ENCODE measurements around the gene PRUNE2. TPM values are rescaled to one million over a fixed set of nuclear protein-coding genes. Genes with fewer than 3 reads are reported as not detected.

PRUNE2 gene
- total RNA-seq, 1 donor from 2014 or later = 63.8 TPM

DNA sequence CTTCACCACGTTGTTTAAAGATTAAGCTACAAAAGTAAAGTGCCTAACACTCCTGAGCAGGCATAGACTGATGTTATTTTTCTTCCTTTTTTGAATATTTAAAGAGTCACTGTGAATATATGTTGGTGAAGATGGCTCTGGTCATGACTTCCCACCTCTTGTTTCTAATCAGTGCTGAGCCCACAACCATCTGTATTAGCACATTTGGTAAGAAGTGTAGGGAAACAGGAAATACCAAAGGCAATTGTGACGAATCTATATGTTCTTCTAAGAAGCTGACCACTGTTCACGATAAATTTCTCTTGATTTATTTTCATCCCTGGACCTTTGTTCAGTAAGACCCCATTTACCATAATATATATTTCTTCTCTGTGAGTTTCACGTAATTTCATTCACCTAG is 249.9 kb downstream of the PRUNE2 start:
- H3K36me3 Mint-ChIP-seq (ENCODE audit: unreplicated experiment) = no peaks in the 10 kb centered on the region
- peaks cover 5% of the 10 kb centered on the region for H3K4me1 Mint-ChIP-seq (ENCODE audit: low read depth, unreplicated experiment)
- H3K27me3 Mint-ChIP-seq (ENCODE audit: unreplicated experiment) = no peaks in the 10 kb centered on the region
- no peaks in the 10 kb centered on the region for H3K9me3 Mint-ChIP-seq (ENCODE audit: unreplicated experiment)
- H3K27ac Mint-ChIP-seq (ENCODE audit: unreplicated experiment) = no peak overlapping the region
- no peak overlapping the region for H3K4me3 Mint-ChIP-seq (ENCODE audit: unreplicated experiment)
- TF ChIP-seq, protein P1, sequence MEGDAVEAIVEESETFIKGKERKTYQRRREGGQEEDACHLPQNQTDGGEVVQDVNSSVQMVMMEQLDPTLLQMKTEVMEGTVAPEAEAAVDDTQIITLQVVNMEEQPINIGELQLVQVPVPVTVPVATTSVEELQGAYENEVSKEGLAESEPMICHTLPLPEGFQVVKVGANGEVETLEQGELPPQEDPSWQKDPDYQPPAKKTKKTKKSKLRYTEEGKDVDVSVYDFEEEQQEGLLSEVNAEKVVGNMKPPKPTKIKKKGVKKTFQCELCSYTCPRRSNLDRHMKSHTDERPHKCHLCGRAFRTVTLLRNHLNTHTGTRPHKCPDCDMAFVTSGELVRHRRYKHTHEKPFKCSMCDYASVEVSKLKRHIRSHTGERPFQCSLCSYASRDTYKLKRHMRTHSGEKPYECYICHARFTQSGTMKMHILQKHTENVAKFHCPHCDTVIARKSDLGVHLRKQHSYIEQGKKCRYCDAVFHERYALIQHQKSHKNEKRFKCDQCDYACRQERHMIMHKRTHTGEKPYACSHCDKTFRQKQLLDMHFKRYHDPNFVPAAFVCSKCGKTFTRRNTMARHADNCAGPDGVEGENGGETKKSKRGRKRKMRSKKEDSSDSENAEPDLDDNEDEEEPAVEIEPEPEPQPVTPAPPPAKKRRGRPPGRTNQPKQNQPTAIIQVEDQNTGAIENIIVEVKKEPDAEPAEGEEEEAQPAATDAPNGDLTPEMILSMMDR (IDR thresholded peaks at IDR 0.05; ENCODE audit: partially characterized antibody, unreplicated experiment) = no peak
- no peak for DNase-seq

DNA sequence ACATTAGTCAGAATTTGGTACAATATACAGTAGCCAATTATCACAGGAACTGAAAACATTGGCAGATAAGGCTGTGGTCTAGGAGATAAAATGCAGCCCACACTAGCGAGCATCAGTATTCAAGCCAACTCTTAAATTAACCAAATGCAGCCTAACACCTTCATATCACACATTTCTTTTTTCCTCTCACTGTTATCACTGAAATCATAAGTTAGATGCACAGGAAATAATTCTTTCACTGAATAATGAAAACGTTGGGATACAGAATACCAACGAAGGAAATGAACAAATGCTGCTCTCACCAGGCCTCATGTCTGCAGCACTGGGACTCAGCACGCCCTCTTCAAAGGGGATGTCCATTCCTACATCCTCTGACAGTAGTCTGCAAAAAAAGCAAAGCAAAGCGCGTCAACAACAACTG is 250.8 kb downstream of the PRUNE2 start:
- Mint-ChIP-seq H3K36me3 (ENCODE audit: unreplicated experiment) (no peaks in the 10 kb centered on the region), H3K4me1 (ENCODE audit: low read depth, unreplicated experiment) (peaks cover 5% of the 10 kb centered on the region), H3K27ac (ENCODE audit: unreplicated experiment) (no peak overlapping the region), H3K27me3 (ENCODE audit: unreplicated experiment) (no peaks in the 10 kb centered on the region), H3K4me3 (ENCODE audit: unreplicated experiment) (no peak overlapping the region), H3K9me3 (ENCODE audit: unreplicated experiment) (no peaks in the 10 kb centered on the region)
- no peak for DNase-seq
- TF ChIP-seq, protein P1 (IDR thresholded peaks at IDR 0.05; ENCODE audit: partially characterized antibody, unreplicated experiment) = no peak

DNA sequence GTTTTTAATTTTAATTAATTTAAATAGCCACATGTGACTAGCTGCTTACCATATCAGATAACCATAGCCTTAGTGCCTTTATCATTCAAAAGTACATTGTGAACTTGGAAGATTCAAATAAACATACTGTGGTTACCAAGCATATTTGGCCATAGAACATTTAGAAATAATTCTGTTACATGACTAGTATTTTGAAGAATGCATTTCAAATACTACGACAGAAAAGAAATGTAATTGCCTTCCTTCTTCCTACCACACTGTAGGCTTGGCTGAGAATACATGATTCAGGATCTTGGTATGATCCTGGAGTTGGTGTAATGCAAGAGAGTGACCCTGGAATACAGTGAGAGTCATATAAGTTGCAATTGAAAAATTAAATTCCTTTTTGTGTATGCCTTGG is 251.3 kb downstream of the PRUNE2 start:
- H3K36me3 Mint-ChIP-seq (ENCODE audit: unreplicated experiment) = no peaks in the 10 kb centered on the region
- H3K27ac Mint-ChIP-seq (ENCODE audit: unreplicated experiment) = no peak overlapping the region
- H3K9me3 Mint-ChIP-seq (ENCODE audit: unreplicated experiment) = no peaks in the 10 kb centered on the region
- no peak overlapping the region for H3K4me3 Mint-ChIP-seq (ENCODE audit: unreplicated experiment)
- TF ChIP-seq, protein P1 (IDR thresholded peaks at IDR 0.05; ENCODE audit: partially characterized antibody, unreplicated experiment) = no peak
- H3K4me1 Mint-ChIP-seq (ENCODE audit: low read depth, unreplicated experiment) = peaks cover 5% of the 10 kb centered on the region
- no peak for DNase-seq
- H3K27me3 Mint-ChIP-seq (ENCODE audit: unreplicated experiment) = no peaks in the 10 kb centered on the region

DNA sequence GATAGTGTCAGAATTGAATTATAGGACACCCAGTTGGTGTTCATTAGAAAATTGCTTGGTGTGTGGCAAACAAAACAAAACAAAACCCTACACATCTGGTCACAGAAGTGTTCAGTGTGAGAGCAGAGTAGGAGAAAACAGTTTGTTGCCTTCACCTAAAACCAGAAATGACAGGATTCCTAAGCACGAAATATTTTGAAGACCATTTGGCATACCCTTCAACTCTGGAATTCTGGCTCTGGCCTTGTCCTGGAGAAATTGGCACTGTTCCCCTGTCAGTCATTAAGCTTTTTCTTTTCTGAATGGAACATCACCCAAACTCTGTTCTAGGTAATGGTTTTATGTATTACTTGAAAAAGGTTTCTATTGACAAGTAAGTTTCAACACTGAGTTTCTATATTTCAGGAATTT is 251.9 kb downstream of the PRUNE2 start:
- Mint-ChIP-seq H3K27ac (ENCODE audit: unreplicated experiment) (no peak overlapping the region), H3K4me1 (ENCODE audit: low read depth, unreplicated experiment) (peaks cover 4% of the 10 kb centered on the region), H3K4me3 (ENCODE audit: unreplicated experiment) (no peak overlapping the region), H3K9me3 (ENCODE audit: unreplicated experiment) (no peaks in the 10 kb centered on the region), H3K27me3 (ENCODE audit: unreplicated experiment) (no peaks in the 10 kb centered on the region), H3K36me3 (ENCODE audit: unreplicated experiment) (no peaks in the 10 kb centered on the region)
- DNase-seq = no peak
- TF ChIP-seq, protein P1 (IDR thresholded peaks at IDR 0.05; ENCODE audit: partially characterized antibody, unreplicated experiment) = no peak

DNA sequence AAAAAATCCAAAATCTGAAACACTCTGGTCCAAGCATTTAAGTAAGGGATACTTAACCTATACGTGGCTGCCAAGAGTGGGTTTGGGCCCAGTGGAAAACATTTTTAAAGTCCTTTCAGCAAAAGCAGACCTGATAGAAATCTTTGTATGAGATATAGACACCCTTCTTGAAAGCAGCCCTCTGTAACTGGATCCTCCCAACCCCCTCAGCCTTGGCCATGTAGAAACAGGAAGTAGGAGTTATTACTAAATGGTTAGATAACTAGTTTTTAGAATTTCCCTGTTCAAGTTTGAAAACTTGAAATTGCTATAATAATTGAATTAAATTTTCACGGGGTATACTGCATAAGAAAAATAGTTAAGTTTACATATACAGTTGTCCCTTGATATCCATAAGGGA is 253.0 kb downstream of the PRUNE2 start:
- H3K9me3 Mint-ChIP-seq (ENCODE audit: unreplicated experiment) = no peaks in the 10 kb centered on the region
- H3K27ac Mint-ChIP-seq (ENCODE audit: unreplicated experiment) = no peak overlapping the region
- no peaks in the 10 kb centered on the region for H3K27me3 Mint-ChIP-seq (ENCODE audit: unreplicated experiment)
- no peak overlapping the region for H3K4me3 Mint-ChIP-seq (ENCODE audit: unreplicated experiment)
- no peaks in the 10 kb centered on the region for H3K36me3 Mint-ChIP-seq (ENCODE audit: unreplicated experiment)
- TF ChIP-seq, protein P1 (IDR thresholded peaks at IDR 0.05; ENCODE audit: partially characterized antibody, unreplicated experiment) = no peak
- no peaks in the 10 kb centered on the region for H3K4me1 Mint-ChIP-seq (ENCODE audit: low read depth, unreplicated experiment)
- DNase-seq = no peak
